Brain microvascular endothelial cell (primary cell): ENCODE results near the gene NANOS2.

Experiments used
- DNase-seq: peaks from one replicate; pipeline ENCODE4 v3.0.0-alpha.2; 2020
- H3K27ac ChIP-seq: fragments of 250-450 bp; sonication (Bioruptor Pico); 2 replicates; pipeline ENCODE4 v1.5.1; 2020; ENCODE audit warnings: mild to moderate bottlenecking, moderate library complexity
- H3K27me3 ChIP-seq: fragments of 250-450 bp; sonication (Bioruptor Pico); replicated peaks from 2 replicates; pipeline ENCODE4 v1.5.1; 2020; ENCODE audit warnings: mild to moderate bottlenecking
- H3K36me3 ChIP-seq: fragments of 250-450 bp; sonication (Bioruptor Pico); replicated peaks from 2 replicates; pipeline ENCODE4 v1.5.1; 2020; ENCODE audit warnings: mild to moderate bottlenecking
- H3K4me3 ChIP-seq: 2 replicates; pipeline ENCODE4 v1.5.1; 2011; ENCODE audit warnings: low read depth, mild to moderate bottlenecking, control low read depth, low read length, moderate library complexity
- CTCF ChIP-seq: IDR thresholded peaks from 2 replicates; pipeline ENCODE4 v1.5.1; 2011; ENCODE audit warnings: low read depth, mild to moderate bottlenecking, moderate library complexity, low read length, control low read depth, inconsistent platforms; ENCODE audit errors: missing control alignments
- in situ Hi-C: cut with HindIII; loops from 2 replicates; pipeline ENCODE4 v1.10.0; 2017; ENCODE audit warnings: low sequenced_read_pairs, low pct_ligation_motif_present

NANOS2 gene

GRCh38 chr19:45863840-45864628, 50.5 kb downstream of the NANOS2 start, which contains the start of gene FOXA3:
Gene FOXA3, plus strand, starts transcription at chr19:45864326. Its CDS starts 131 bp downstream, at chr19:45864457.
- H3K27ac ChIP-seq = no peak within 1 kb of the TSS
- DNase-seq = no peak
- in situ Hi-C loops = no loop called here

GRCh38 chr19:45863335-45863839, 51.2 kb downstream of the NANOS2 start:
- H3K4me3 ChIP-seq = peak overlapping the region; percentile 97
- H3K27me3 ChIP-seq = peaks cover 21% of the 10 kb centered on the region
- DNase-seq = no peak
- H3K27ac ChIP-seq = no peak overlapping the region
- no peak for TF ChIP-seq CTCF
- in situ Hi-C loops = no loop called here
- peaks cover 9% of the 10 kb centered on the region for H3K36me3 ChIP-seq

More at GRCh38 chr19:45863840-45864628, 50.5 kb downstream of the NANOS2 start, which contains the start of gene FOXA3:
- peak within 1 kb of the TSS; percentile 97 for H3K4me3 ChIP-seq
- peaks cover 4% of the 10 kb centered on the region for H3K36me3 ChIP-seq
- TF ChIP-seq CTCF = peak; percentile 49
- peaks cover 21% of the 10 kb centered on the region for H3K27me3 ChIP-seq
